ENCODE measurements around the gene C17orf113.
A peak's percentile ranks its signal among the peaks of the same experiment; 100 is the strongest.

GRCh38 chr17:42019509-42020404, 30.6 kb downstream of the C17orf113 start, which contains the start of gene NKIRAS2:
- TF ChIP-seq CTCF (IDR thresholded peaks at IDR 0.05; ENCODE audit: borderline replicate concordance, extremely low read depth, low read length, poor library complexity, severe bottlenecking) (peak; percentile 96), EZH2 (IDR thresholded peaks at IDR 0.05; ENCODE audit: borderline replicate concordance, low read depth, low read length, severe bottlenecking) (no peak)
